GM12878 (cell line): ENCODE measurements around the gene EFCAB13. TPM values are rescaled to one million over a fixed set of nuclear protein-coding genes. Genes with fewer than 3 reads are reported as not detected.

Experiments
- ATAC-seq: fragments of 200-7000 bp; cut with Tn5 transposase; 3 replicates; pipeline ENCODE4 v1.9.1; 2020; ENCODE audit warnings: mild to moderate bottlenecking, moderate library complexity
- BruUV-seq: library from RNA; stranded (reverse); fragments of 400-500 nt; replicated peaks from 2 replicates; lab custom pipeline; 2021; lab: Mats Ljungman, UMichigan
- CTCF ChIA-PET: fragments of 300-600 bp; sonication (Branson Sonifier 250); formaldehyde crosslinking; extraction: SDS; loops from one replicate; lab custom pipeline; 2021; ENCODE audit warnings: inconsistent platforms; lab: Yijun Ruan, JAX
- POLR2A ChIA-PET: fragments of 350-600 bp; formaldehyde crosslinking; extraction: SDS; loops from one replicate; lab custom pipeline; 2021; ENCODE audit warnings: inconsistent platforms; lab: Charles Lee
- RAD21 ChIA-PET: fragments of 300-600 bp; sonication (Branson Sonifier 250); formaldehyde crosslinking; loops from one replicate; lab custom pipeline; 2023; ENCODE audit warnings: antibody characterized with exemption; ENCODE audit not compliant: unreplicated experiment; lab: Charles Lee
- SMC1A ChIA-PET: fragments of 300-600 bp; sonication (Branson Sonifier 250); formaldehyde crosslinking; loops from one replicate; lab custom pipeline; 2023; ENCODE audit not compliant: unreplicated experiment, uncharacterized antibody; lab: Charles Lee
- DNase-seq: peaks from one replicate; pipeline ENCODE4 v3.0.0-alpha.2; 2011; ENCODE audit warnings: low read depth, low spot score
- FAIRE-seq: peaks from 3 replicates; lab custom pipeline; 2011; peaks lifted over from hg19 to GRCh38; lab: Jason Lieb, UNC
- H2AFZ ChIP-seq: 2 replicates; pipeline ENCODE4 v1.6.0; 2011; ENCODE audit warnings: low read depth, low read length, control low read depth; ENCODE audit not compliant: control insufficient read depth
- H3K27ac ChIP-seq: 2 replicates; pipeline ENCODE4 v1.5.1; 2011; ENCODE audit warnings: control low read depth; ENCODE audit not compliant: control insufficient read depth, insufficient read depth
- H3K27me3 ChIP-seq, 2 experiments: replicated peaks in 1 of 2; 2 replicates each; pipeline versions ENCODE4 v1.6.0 to v1.6.1; 2011; ENCODE audit warnings: low read length in 1 of 2; ENCODE audit not compliant: control insufficient read depth in 2 of 2, insufficient read depth in 2 of 2
- H3K36me3 ChIP-seq, 2 experiments: 2 replicates each; pipeline ENCODE4 v1.5.1; 2011; ENCODE audit warnings: low read length in 1 of 2; ENCODE audit not compliant: control insufficient read depth in 2 of 2, insufficient read depth in 2 of 2
- H3K4me1 ChIP-seq: 2 replicates; pipeline ENCODE4 v1.6.1; 2011; ENCODE audit warnings: mild to moderate bottlenecking, low read length, moderate library complexity, mixed read lengths; ENCODE audit not compliant: control insufficient read depth, insufficient read depth
- H3K4me2 ChIP-seq: 2 replicates; pipeline ENCODE4 v1.6.0; 2011; ENCODE audit warnings: control low read depth; ENCODE audit not compliant: control insufficient read depth, insufficient read depth
- H3K4me3 ChIP-seq: fragments of 200-600 bp; sonication (generic); 2 replicates; pipeline ENCODE4 v1.5.1; 2016
- H3K79me2 ChIP-seq: 2 replicates; pipeline ENCODE4 v1.6.0; 2011; ENCODE audit warnings: low read length; ENCODE audit not compliant: control insufficient read depth, insufficient read depth
- H3K9ac ChIP-seq: 2 replicates; pipeline ENCODE4 v1.8.0; 2011; ENCODE audit warnings: low read length, control low read depth, mixed read lengths; ENCODE audit not compliant: control insufficient read depth, insufficient read depth
- H3K9me3 ChIP-seq: replicated peaks from 3 replicates; pipeline ENCODE4 v1.5.1; 2011; ENCODE audit warnings: mild to moderate bottlenecking, low read length; ENCODE audit not compliant: control insufficient read depth, insufficient read depth
- H4K20me1 ChIP-seq: 2 replicates; pipeline ENCODE4 v1.6.0; 2011; ENCODE audit not compliant: control insufficient read depth, insufficient read depth
- ASH2L ChIP-seq: fragments of 300-600, 200-600 bp; sonication (generic); IDR thresholded peaks from 2 replicates; pipeline ENCODE4 v1.6.1; 2017; ENCODE audit warnings: low read depth, mild to moderate bottlenecking, borderline replicate concordance
- CHD2 ChIP-seq: IDR thresholded peaks from 2 replicates; pipeline ENCODE4 v1.6.1; 2011; ENCODE audit warnings: low read depth, low read length, improper control_type of control experiment, borderline replicate concordance
- FOXM1 ChIP-seq: IDR thresholded peaks from 2 replicates; pipeline ENCODE4 v1.6.1; 2012; ENCODE audit warnings: low read depth, mild to moderate bottlenecking, inconsistent platforms, low read length, moderate library complexity
- IKZF2 ChIP-seq, 2 experiments: fragments of 450-650 bp; IDR thresholded peaks; 2 replicates each; pipeline ENCODE4 v1.6.1; 2017; ENCODE audit warnings: mild to moderate bottlenecking in 2 of 2, moderate library complexity in 2 of 2
- POLR2A ChIP-seq: IDR thresholded peaks from 2 replicates; pipeline ENCODE4 v1.6.1; 2011; ENCODE audit warnings: low read depth, mild to moderate bottlenecking, low read length
- RUNX3 ChIP-seq: IDR thresholded peaks from 2 replicates; pipeline ENCODE4 v1.6.1; 2012; ENCODE audit warnings: low read length, inconsistent platforms
- SMAD1 ChIP-seq: fragments of 450-650 bp; IDR thresholded peaks from 2 replicates; pipeline ENCODE4 v1.6.1; 2018; ENCODE audit warnings: mild to moderate bottlenecking, low read depth; ENCODE audit not compliant: partially characterized antibody
- SUZ12 ChIP-seq: fragments of 200-600 bp; sonication (generic); IDR thresholded peaks from one replicate; pipeline ENCODE4 v1.6.1; 2018; ENCODE audit warnings: antibody characterized with exemption, mild to moderate bottlenecking; ENCODE audit not compliant: unreplicated experiment
- ZBTB33 ChIP-seq: fragments of 450-650 bp; IDR thresholded peaks from 2 replicates; pipeline ENCODE4 v1.6.1; 2017; ENCODE audit warnings: mild to moderate bottlenecking
- ZBTB40 ChIP-seq: fragments of 450-650 bp; IDR thresholded peaks from 2 replicates; pipeline ENCODE4 v1.6.1; 2016; ENCODE audit warnings: mild to moderate bottlenecking, moderate library complexity, borderline replicate concordance
- WGBS: methylation state at CpG from one replicate; pipeline ENCODE4 v1.1.6; 2016; ENCODE audit warnings: low lambda C conversion rate; ENCODE audit not compliant: insufficient replicate concordance, insufficient coverage; ENCODE audit errors: missing lambda C conversion rate; 5-methylcytosine and 5-hydroxymethylcytosine counted together
- in situ Hi-C: fragments of 300-500 bp; cut with MboI; formaldehyde crosslinking; loops from 9 replicates; pipeline ENCODE4 v1.14.3; 2018; ENCODE audit warnings: mixed read lengths
- intact Hi-C: fragments of 100-400 bp; cut with micrococcal nuclease; formaldehyde crosslinking; loops from one replicate; pipeline ENCODE4 v1.14.2; 2022; ENCODE audit not compliant: unreplicated experiment
- polyA plus RNA-seq, 11 experiments: library from polyadenylated mRNA; depleted of rRNA in 4 of 11; unstranded in 6 of 11; stranded (reverse) in 5 of 11; fragments of >200 nt; fragmentation: Nextera tagmentation in 4 of 11; fragmentation: Illumina TruSeq in 1 of 11; extraction: Ambion mirVana in 4 of 11; extraction: Trizol in 1 of 11; gene quantifications; 1 replicate in 1 of 11; 2 replicates in 10 of 11; pipeline versions ENCODE4 v1.2.1 to v1.2.3, GENCODE V29; 2011 to 2016; ENCODE audit warnings: inconsistent platforms in 2 of 11, missing spikeins in 2 of 11, low read depth in 1 of 11
- total RNA-seq, 4 experiments: library from RNA; depleted of rRNA in 3 of 4; stranded (reverse); fragments of >200 nt in 3 of 4; fragmentation: Illumina TruSeq in 1 of 4; extraction: Trizol in 1 of 4; gene quantifications; 2 replicates each; pipeline versions ENCODE4 v1.2.1 to v1.2.3, GENCODE V29; 2013 to 2021

Gene EFCAB13
- total and polyA plus RNA-seq, 10 of the 15 experiments (the other 5 are each of a cell fraction or from before 2014, with no cell fraction given): 0.90 to 8.7 (median 5.0) TPM

GRCh38 chr17:47289302-47289701 is 34.5 kb upstream of the EFCAB13 start:
- Histone ChIP-seq H3K4me1 (peaks cover 30% of the 10 kb centered on the region), H3K9ac (no peak overlapping the region), H3K27me3 (no peaks in the 10 kb centered on the region), H3K4me2 (no peak overlapping the region), H4K20me1 (no peaks in the 10 kb centered on the region), H3K36me3 (peaks cover 0 to 5% of the 10 kb centered on the region in 2 experiments; a peak in 2 of 4 replicates), H3K9me3 (no peaks in the 10 kb centered on the region), H3K27ac (no peak overlapping the region), H3K4me3 (no peak overlapping the region), H3K79me2 (no peaks in the 10 kb centered on the region), H2AFZ (no peak overlapping the region)
- POLR2A ChIA-PET: interaction anchor here (7.0 kb wide), 1 partner anchor 34 kb away, joined by 42 read pairs; the partner anchor contains the start of gene ITGB3
- no peak for TF ChIP-seq POLR2A
- TF ChIP-seq RUNX3: no peak
- TF ChIP-seq SMAD1: no peak
- no peak for TF ChIP-seq CHD2
- no peak for TF ChIP-seq ZBTB40
- TF ChIP-seq SUZ12: no peak
- no peak for TF ChIP-seq FOXM1
- TF ChIP-seq ASH2L: no peak
- no peak for TF ChIP-seq ZBTB33
- no peak for TF ChIP-seq IKZF2 (IDR thresholded peaks at IDR 0.05)
- in situ Hi-C loops (no loop called here), intact Hi-C loops (no loop called here)
- RAD21 ChIA-PET: interaction anchor here (5.7 to 6.7 kb wide), 2 partner anchors 13 to 59 kb away, joined by 43 to 68 read pairs; no protein-coding TSS in a partner anchor
- FAIRE-seq (no peak), DNase-seq (no peak), ATAC-seq (no peak)
- no TSS peak for BruUV-seq
- CTCF ChIA-PET: interaction anchor here (0.5 to 5.1 kb wide), 11 partner anchors 8 to 82 kb away, joined by 3 to 73 read pairs (median 4); partner anchors contain the start of gene EFCAB13
- SMC1A ChIA-PET: interaction anchor here (1.0 to 8.2 kb wide), 6 partner anchors 10 to 59 kb away, joined by 3 to 110 read pairs (median 46); partner anchors contain the start of gene ITGB3
- WGBS: 33% methylated on average over 1 of the region's 1 CpG
